Omental fat pad (tissue), 4 donors: ENCODE data around the gene FOSL2. TPM values are rescaled to one million over a fixed set of nuclear protein-coding genes. Genes with fewer than 3 reads are reported as not detected.

Experiments used
- ATAC-seq: fragments of 150-250 bp; one replicate; pipeline ENCODE4 v1.9.1; 2016; ENCODE audit warnings: mild to moderate bottlenecking, moderate library complexity; ENCODE audit not compliant: low FRiP score
- DNase-seq: peaks from one replicate; pipeline ENCODE4 v3.0.0-alpha.2; 2019; ENCODE audit warnings: low spot score
- CTCF ChIP-seq, 3 donors: fragments of 450-650 bp; IDR thresholded peaks; one replicate each; pipeline ENCODE4 v1.5.1; 2016 to 2017; ENCODE audit warnings: antibody characterized with exemption in 3 of 3, mild to moderate bottlenecking in 3 of 3, moderate library complexity in 2 of 3
- total RNA-seq, 4 donors: library from RNA; depleted of rRNA; stranded (reverse); fragments of >200 nt; gene quantifications; one replicate each; pipeline ENCODE4 v1.1.0, GENCODE V29; 2016

The FOSL2 gene
- total RNA-seq: 100 to 1,000 TPM; 115 to 350 (median 184) TPM

- peak; percentile 78 for DNase-seq
- peak in 1 of 3 donors; percentile 20 for TF ChIP-seq CTCF (IDR thresholded peaks at IDR 0.05)
- ATAC-seq: peak; percentile 59
Measured at GRCh38 chr2:28392297-28393113, at the start of gene FOSL2. TSS of gene FOSL2 (plus strand) at chr2:28392858. CDS start at chr2:28393721, 863 bp downstream.

GRCh38 chr2:28343184-28343942 lies 49.3 kb upstream of the FOSL2 start:
- ATAC-seq (no peak), DNase-seq (no peak)
- TF ChIP-seq CTCF (IDR thresholded peaks at IDR 0.05): no peak

GRCh38 chr2:28343971-28344715 lies 48.5 kb upstream of the FOSL2 start:
- ATAC-seq: no peak
- DNase-seq: no peak
- no peak for TF ChIP-seq CTCF (IDR thresholded peaks at IDR 0.05)

GRCh38 chr2:28344756-28345373 lies 47.8 kb upstream of the FOSL2 start:
- ATAC-seq (no peak), DNase-seq (no peak)
- TF ChIP-seq CTCF (IDR thresholded peaks at IDR 0.05): no peak

GRCh38 chr2:28345619-28346018 lies 47.0 kb upstream of the FOSL2 start:
- no peak for TF ChIP-seq CTCF (IDR thresholded peaks at IDR 0.05)
- DNase-seq (no peak), ATAC-seq (no peak)

GRCh38 chr2:28346587-28346986 lies 46.1 kb upstream of the FOSL2 start:
- no peak for DNase-seq
- no peak for TF ChIP-seq CTCF (IDR thresholded peaks at IDR 0.05)
- no peak for ATAC-seq
